ENCODE results near the gene APOL4.
"Not testable (repeated sequence)": the region's sequence is repeated elsewhere in the genome, so short reads cannot be mapped to it uniquely, and the experiment has no call there.

Gene APOL4

GRCh38 chr22:36163497-36163896 lies 38.1 kb downstream of the APOL4 start:
- no peak overlapping the region for H3K4me3 ChIP-seq (ENCODE audit: low read depth, low read length)

GRCh38 chr22:36162127-36163034 lies 39.2 kb downstream of the APOL4 start:
- H3K4me3 ChIP-seq (ENCODE audit: low read depth, low read length) = no peak overlapping the region
- DNase-seq (ENCODE audit: low read depth) = no peak

More at GRCh38 chr22:36163497-36163896, 38.1 kb downstream of the APOL4 start:
- DNase-seq (ENCODE audit: low read depth) = no peak

GRCh38 chr22:36161793-36162126 lies 39.8 kb downstream of the APOL4 start:
- DNase-seq (ENCODE audit: low read depth) = not testable (repeated sequence)

GRCh38 chr22:36160499-36160942 lies 41.1 kb downstream of the APOL4 start, which contains the start of gene APOL3:
Gene APOL3, minus strand, starts transcription at chr22:36160755. Its CDS starts 11,700 bp downstream, at chr22:36149055.
- no peak for DNase-seq (ENCODE audit: low read depth)
- no peak within 1 kb of the TSS for H3K4me3 ChIP-seq (ENCODE audit: low read depth, low read length)

More at GRCh38 chr22:36161793-36162126, 39.8 kb downstream of the APOL4 start:
- H3K4me3 ChIP-seq (ENCODE audit: low read depth, low read length) = not testable (repeated sequence)

GRCh38 chr22:36156515-36157419 lies 44.8 kb downstream of the APOL4 start:
- DNase-seq (ENCODE audit: low read depth) = peak; percentile 36
- H3K4me3 ChIP-seq (ENCODE audit: low read depth, low read length) = peak overlapping the region; percentile 33

GRCh38 chr22:36156119-36156514 lies 45.5 kb downstream of the APOL4 start:
- no peak overlapping the region for H3K4me3 ChIP-seq (ENCODE audit: low read depth, low read length)
- no peak for DNase-seq (ENCODE audit: low read depth)

- H3K4me3 ChIP-seq (ENCODE audit: low read depth, low read length) = no peak overlapping the region
- no peak for DNase-seq (ENCODE audit: low read depth)
Observed at GRCh38 chr22:36155702-36156101, 45.9 kb downstream of the APOL4 start.

- no peak for DNase-seq (ENCODE audit: low read depth)
- H3K4me3 ChIP-seq (ENCODE audit: low read depth, low read length) = no peak overlapping the region
Observed at GRCh38 chr22:36154423-36154945, 47.1 kb downstream of the APOL4 start.

GRCh38 chr22:36153501-36154422 lies 47.8 kb downstream of the APOL4 start:
- no peak for DNase-seq (ENCODE audit: low read depth)
- no peak overlapping the region for H3K4me3 ChIP-seq (ENCODE audit: low read depth, low read length)

- DNase-seq (ENCODE audit: low read depth) = not testable (repeated sequence)
Observed at GRCh38 chr22:36152821-36153220, 48.8 kb downstream of the APOL4 start.

GRCh38 chr22:36152088-36152487 lies 49.5 kb downstream of the APOL4 start:
- no peak for DNase-seq (ENCODE audit: low read depth)
- H3K4me3 ChIP-seq (ENCODE audit: low read depth, low read length) = no peak overlapping the region

More at GRCh38 chr22:36152821-36153220, 48.8 kb downstream of the APOL4 start:
- not testable (repeated sequence) for H3K4me3 ChIP-seq (ENCODE audit: low read depth, low read length)

GRCh38 chr22:36151006-36151595 lies 50.5 kb downstream of the APOL4 start:
- no peak for DNase-seq (ENCODE audit: low read depth)
- no peak overlapping the region for H3K4me3 ChIP-seq (ENCODE audit: low read depth, low read length)

- DNase-seq (ENCODE audit: low read depth) = no peak
- no peak overlapping the region for H3K4me3 ChIP-seq (ENCODE audit: low read depth, low read length)
Observed at GRCh38 chr22:36149441-36149840, 52.2 kb downstream of the APOL4 start.

GRCh38 chr22:36148411-36148810 lies 53.2 kb downstream of the APOL4 start:
- no peak overlapping the region for H3K4me3 ChIP-seq (ENCODE audit: low read depth, low read length)
- DNase-seq (ENCODE audit: low read depth) = no peak

GRCh38 chr22:36147196-36147791 lies 54.3 kb downstream of the APOL4 start:
- no peak overlapping the region for H3K4me3 ChIP-seq (ENCODE audit: low read depth, low read length)
- DNase-seq (ENCODE audit: low read depth) = no peak

GRCh38 chr22:36145881-36146280 lies 55.7 kb downstream of the APOL4 start:
- no peak overlapping the region for H3K4me3 ChIP-seq (ENCODE audit: low read depth, low read length)
- DNase-seq (ENCODE audit: low read depth) = no peak

- DNase-seq (ENCODE audit: low read depth) = peak; percentile 21
- no peak overlapping the region for H3K4me3 ChIP-seq (ENCODE audit: low read depth, low read length)
Observed at GRCh38 chr22:36144886-36145541, 56.6 kb downstream of the APOL4 start.

GRCh38 chr22:36143956-36144355 lies 57.7 kb downstream of the APOL4 start:
- H3K4me3 ChIP-seq (ENCODE audit: low read depth, low read length) = no peak overlapping the region
- DNase-seq (ENCODE audit: low read depth) = no peak
